Endothelial cell (in vitro differentiated cells): ENCODE measurements around the gene ILF3. TPM values are rescaled to one million over a fixed set of nuclear protein-coding genes. Genes with fewer than 3 reads are reported as not detected.

Experiments used
- DNase-seq: peaks from one replicate; pipeline ENCODE4 v3.0.0; 2021; ENCODE audit warnings: low spot score
- H3K27ac Mint-ChIP-seq: one replicate; pipeline ENCODE4 v1.8.0; 2021; ENCODE audit warnings: mixed read lengths, inconsistent platforms; ENCODE audit not compliant: unreplicated experiment
- H3K27me3 Mint-ChIP-seq: one replicate; pipeline ENCODE4 v1.8.0; 2021; ENCODE audit warnings: mild to moderate bottlenecking, moderate library complexity, mixed read lengths, inconsistent platforms; ENCODE audit not compliant: unreplicated experiment
- H3K36me3 Mint-ChIP-seq: one replicate; pipeline ENCODE4 v1.8.0; 2021; ENCODE audit warnings: mild to moderate bottlenecking, low read depth, mixed read lengths, inconsistent platforms; ENCODE audit not compliant: unreplicated experiment
- H3K4me1 Mint-ChIP-seq: one replicate; pipeline ENCODE4 v1.8.0; 2021; ENCODE audit warnings: mild to moderate bottlenecking, mixed read lengths, inconsistent platforms; ENCODE audit not compliant: unreplicated experiment
- H3K4me3 Mint-ChIP-seq: one replicate; pipeline ENCODE4 v1.8.0; 2021; ENCODE audit warnings: mild to moderate bottlenecking, mixed read lengths, inconsistent platforms; ENCODE audit not compliant: unreplicated experiment
- H3K9me3 Mint-ChIP-seq: one replicate; pipeline ENCODE4 v1.8.0; 2021; ENCODE audit warnings: mixed read lengths, inconsistent platforms; ENCODE audit not compliant: unreplicated experiment
- total RNA-seq: library from RNA; stranded (reverse); fragmentation: NEBNext Ultra II Directional; extraction: Animal tissue kit (Norgen Biotek cat#: 25700); gene quantifications from one replicate; pipeline ENCODE4 v1.2.1, GENCODE V29; 2021; ENCODE audit not compliant: unreplicated experiment
- TF ChIP-seq, protein P1 (sequence below): fragments of 200-600 bp; sonication (generic); IDR thresholded peaks from one replicate; pipeline ENCODE4 v1.5.0; 2021; ENCODE audit warnings: antibody characterized with exemption; ENCODE audit not compliant: unreplicated experiment

Gene ILF3
- total RNA-seq, 1 donor from 2014 or later = 330 TPM

DNA sequence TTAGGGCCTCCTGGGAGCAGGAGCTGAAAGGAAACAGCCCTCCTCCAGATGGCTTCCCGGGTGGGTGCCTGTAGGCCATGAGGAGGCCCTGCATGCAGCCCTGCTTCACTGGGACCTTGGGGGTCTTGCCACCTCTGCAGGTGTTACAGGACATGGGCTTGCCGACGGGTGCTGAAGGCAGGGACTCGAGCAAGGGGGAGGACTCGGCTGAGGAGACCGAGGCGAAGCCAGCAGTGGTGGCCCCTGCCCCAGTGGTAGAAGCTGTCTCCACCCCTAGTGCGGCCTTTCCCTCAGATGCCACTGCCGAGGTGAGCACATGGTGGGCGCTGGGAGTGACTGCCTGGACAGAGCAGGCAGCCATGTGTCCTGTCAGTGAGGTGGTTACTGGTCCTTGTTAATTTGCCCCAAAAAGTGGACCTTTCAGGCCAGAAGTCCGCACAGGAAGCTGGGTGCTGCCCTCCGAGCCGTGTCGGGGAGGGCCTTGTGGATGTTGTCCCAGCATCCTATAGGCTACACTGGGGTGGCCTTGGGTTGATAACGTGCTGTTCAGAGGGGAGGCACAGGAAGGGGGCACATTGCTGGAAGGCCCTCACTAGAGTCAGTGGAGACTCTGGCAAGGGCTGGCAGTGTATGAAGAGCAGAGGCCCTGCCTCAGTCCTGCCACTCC is 28.4 kb downstream of the ILF3 start:
- Mint-ChIP-seq H3K4me3 (no peak overlapping the region), H3K4me1 (no peaks in the 10 kb centered on the region), H3K27ac (no peak overlapping the region), H3K27me3 (peaks cover 9% of the 10 kb centered on the region), H3K36me3 (peaks cover 46% of the 10 kb centered on the region), H3K9me3 (no peaks in the 10 kb centered on the region)
- TF ChIP-seq, protein P1, sequence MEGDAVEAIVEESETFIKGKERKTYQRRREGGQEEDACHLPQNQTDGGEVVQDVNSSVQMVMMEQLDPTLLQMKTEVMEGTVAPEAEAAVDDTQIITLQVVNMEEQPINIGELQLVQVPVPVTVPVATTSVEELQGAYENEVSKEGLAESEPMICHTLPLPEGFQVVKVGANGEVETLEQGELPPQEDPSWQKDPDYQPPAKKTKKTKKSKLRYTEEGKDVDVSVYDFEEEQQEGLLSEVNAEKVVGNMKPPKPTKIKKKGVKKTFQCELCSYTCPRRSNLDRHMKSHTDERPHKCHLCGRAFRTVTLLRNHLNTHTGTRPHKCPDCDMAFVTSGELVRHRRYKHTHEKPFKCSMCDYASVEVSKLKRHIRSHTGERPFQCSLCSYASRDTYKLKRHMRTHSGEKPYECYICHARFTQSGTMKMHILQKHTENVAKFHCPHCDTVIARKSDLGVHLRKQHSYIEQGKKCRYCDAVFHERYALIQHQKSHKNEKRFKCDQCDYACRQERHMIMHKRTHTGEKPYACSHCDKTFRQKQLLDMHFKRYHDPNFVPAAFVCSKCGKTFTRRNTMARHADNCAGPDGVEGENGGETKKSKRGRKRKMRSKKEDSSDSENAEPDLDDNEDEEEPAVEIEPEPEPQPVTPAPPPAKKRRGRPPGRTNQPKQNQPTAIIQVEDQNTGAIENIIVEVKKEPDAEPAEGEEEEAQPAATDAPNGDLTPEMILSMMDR = no peak
- no peak for DNase-seq

DNA sequence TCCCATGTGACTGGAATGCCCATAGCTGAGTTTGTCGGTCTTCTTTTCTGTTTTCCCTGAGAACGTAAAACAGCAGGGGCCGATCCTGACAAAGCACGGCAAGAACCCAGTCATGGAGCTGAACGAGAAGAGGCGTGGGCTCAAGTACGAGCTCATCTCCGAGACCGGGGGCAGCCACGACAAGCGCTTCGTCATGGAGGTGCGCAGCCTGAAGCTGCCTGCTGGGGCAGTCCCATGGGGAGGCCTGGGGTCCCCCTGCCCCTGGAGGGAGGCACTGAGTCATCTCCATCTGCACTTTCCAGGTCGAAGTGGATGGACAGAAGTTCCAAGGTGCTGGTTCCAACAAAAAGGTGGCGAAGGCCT is 28.9 kb downstream of the ILF3 start:
- H3K4me1 Mint-ChIP-seq = no peaks in the 10 kb centered on the region
- H3K9me3 Mint-ChIP-seq = no peaks in the 10 kb centered on the region
- H3K36me3 Mint-ChIP-seq = peaks cover 43% of the 10 kb centered on the region
- H3K27me3 Mint-ChIP-seq = peaks cover 9% of the 10 kb centered on the region
- no peak for DNase-seq
- H3K4me3 Mint-ChIP-seq = no peak overlapping the region
- no peak overlapping the region for H3K27ac Mint-ChIP-seq
- TF ChIP-seq, protein P1 = no peak

DNA sequence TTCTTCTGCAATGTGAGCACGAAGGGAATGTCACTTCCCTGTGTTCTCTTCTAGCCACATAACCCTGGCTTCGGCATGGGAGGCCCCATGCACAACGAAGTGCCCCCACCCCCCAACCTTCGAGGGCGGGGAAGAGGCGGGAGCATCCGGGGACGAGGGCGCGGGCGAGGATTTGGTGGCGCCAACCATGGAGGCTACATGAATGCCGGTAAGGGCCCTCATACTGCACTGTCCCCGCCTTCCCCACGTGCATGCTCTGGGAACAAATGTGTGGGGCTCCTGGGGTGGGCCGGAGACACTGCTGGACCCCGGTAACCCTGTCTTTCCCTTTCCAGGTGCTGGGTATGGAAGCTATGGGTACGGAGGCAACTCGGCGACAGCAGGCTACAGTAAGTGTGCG is 29.4 kb downstream of the ILF3 start:
- TF ChIP-seq, protein P1 = no peak
- H3K27me3 Mint-ChIP-seq = peaks cover 9% of the 10 kb centered on the region
- no peak for DNase-seq
- H3K4me1 Mint-ChIP-seq = no peaks in the 10 kb centered on the region
- H3K36me3 Mint-ChIP-seq = peaks cover 38% of the 10 kb centered on the region
- no peaks in the 10 kb centered on the region for H3K9me3 Mint-ChIP-seq
- no peak overlapping the region for H3K4me3 Mint-ChIP-seq
- no peak overlapping the region for H3K27ac Mint-ChIP-seq

DNA sequence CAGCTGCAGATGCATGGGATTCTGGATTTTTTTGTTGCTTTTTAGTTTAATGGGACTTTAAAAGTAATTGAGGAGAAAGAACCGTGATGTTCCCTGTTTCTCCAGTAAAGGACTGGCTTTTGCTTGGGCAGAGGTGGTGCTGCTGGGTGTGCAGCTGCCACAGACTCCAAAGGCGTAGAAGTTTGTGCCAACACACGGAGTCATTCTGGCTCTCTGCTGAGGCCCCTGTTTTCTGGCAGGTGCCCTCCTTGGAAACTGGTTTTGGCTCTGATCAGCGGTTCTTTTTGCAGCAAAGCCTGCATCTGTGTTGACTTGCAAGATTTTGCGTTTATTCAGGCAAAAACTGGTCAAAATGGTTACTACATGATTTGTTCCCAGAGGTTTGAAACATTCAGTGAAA is 31.1 kb downstream of the ILF3 start:
- H3K4me3 Mint-ChIP-seq = no peak overlapping the region
- H3K4me1 Mint-ChIP-seq = no peaks in the 10 kb centered on the region
- no peak for DNase-seq
- H3K36me3 Mint-ChIP-seq = peaks cover 40% of the 10 kb centered on the region
- TF ChIP-seq, protein P1 = no peak
- H3K9me3 Mint-ChIP-seq = no peaks in the 10 kb centered on the region
- no peak overlapping the region for H3K27ac Mint-ChIP-seq
- peaks cover 9% of the 10 kb centered on the region for H3K27me3 Mint-ChIP-seq

DNA sequence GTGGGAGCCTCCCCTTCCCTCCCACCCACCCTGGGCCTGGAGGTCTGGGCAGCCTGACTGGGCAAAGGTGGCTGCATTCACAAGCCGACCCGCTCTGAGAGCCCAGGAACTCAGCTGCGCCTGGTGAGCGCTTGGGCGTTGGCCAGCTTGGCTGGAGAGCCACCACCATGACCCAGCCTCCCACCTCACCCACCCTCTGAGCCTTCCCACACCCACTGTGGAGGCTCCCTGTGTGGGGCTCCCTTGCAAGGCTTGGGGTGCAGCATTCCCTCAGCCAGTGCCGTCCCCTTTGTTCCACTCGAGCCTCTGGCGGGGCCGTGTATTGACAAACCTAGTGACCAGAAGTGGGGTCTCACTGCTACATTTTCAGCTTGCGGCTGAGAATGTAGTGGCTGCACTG is 32.0 kb downstream of the ILF3 start:
- peaks cover 38% of the 10 kb centered on the region for H3K36me3 Mint-ChIP-seq
- H3K27ac Mint-ChIP-seq = no peak overlapping the region
- H3K4me1 Mint-ChIP-seq = no peaks in the 10 kb centered on the region
- TF ChIP-seq, protein P1 = no peak
- H3K27me3 Mint-ChIP-seq = peaks cover 9% of the 10 kb centered on the region
- DNase-seq = no peak
- no peaks in the 10 kb centered on the region for H3K9me3 Mint-ChIP-seq
- no peak overlapping the region for H3K4me3 Mint-ChIP-seq
